Measurements from ENCODE around the gene OLFML2B.

The OLFML2B gene

GRCh38 chr1:161953256-161953920, 70.3 kb downstream of the OLFML2B start:
- no peaks in the 10 kb centered on the region for H3K27me3 Mint-ChIP-seq
- H3K4me3 Mint-ChIP-seq, result no peak overlapping the region
- peak overlapping the region in 1 of 2 donors; percentile 35 for H3K27ac Mint-ChIP-seq
- ATAC-seq (replicated peaks) (no peak), DNase-seq (no peak)
- no peaks in the 10 kb centered on the region for H3K9me3 Mint-ChIP-seq
- no peaks in the 10 kb centered on the region for H3K36me3 Mint-ChIP-seq (ENCODE audit: insufficient read depth)
- peaks cover 12 to 15% of the 10 kb centered on the region in 2 donors for H3K4me1 Mint-ChIP-seq (ENCODE audit: low read depth in 2 of 2)

- no peak overlapping the region for H3K4me3 Mint-ChIP-seq
- no peak overlapping the region for H3K27ac Mint-ChIP-seq
- DNase-seq, result no peak
- no peaks in the 10 kb centered on the region for H3K9me3 Mint-ChIP-seq
- ATAC-seq (replicated peaks), result no peak
- H3K36me3 Mint-ChIP-seq (ENCODE audit: insufficient read depth), result peaks cover 3% of the 10 kb centered on the region
- no peaks in the 10 kb centered on the region for H3K27me3 Mint-ChIP-seq
- peaks cover 12 to 15% of the 10 kb centered on the region in 2 donors for H3K4me1 Mint-ChIP-seq (ENCODE audit: low read depth in 2 of 2)
These were observed 71.0 kb downstream of the OLFML2B start for GRCh38 chr1:161952607-161953172.

- no peaks in the 10 kb centered on the region for H3K9me3 Mint-ChIP-seq
- H3K27ac Mint-ChIP-seq, result no peak overlapping the region
- peaks cover 12 to 15% of the 10 kb centered on the region in 2 donors for H3K4me1 Mint-ChIP-seq (ENCODE audit: low read depth in 2 of 2)
- H3K4me3 Mint-ChIP-seq, result no peak overlapping the region
- peaks cover 4% of the 10 kb centered on the region for H3K36me3 Mint-ChIP-seq (ENCODE audit: insufficient read depth)
- DNase-seq (no peak), ATAC-seq (replicated peaks) (no peak)
- H3K27me3 Mint-ChIP-seq, result no peaks in the 10 kb centered on the region
These were observed 72.0 kb downstream of the OLFML2B start for GRCh38 chr1:161951646-161952045.

- H3K36me3 Mint-ChIP-seq (ENCODE audit: insufficient read depth), result peaks cover 4% of the 10 kb centered on the region
- no peak overlapping the region for H3K4me3 Mint-ChIP-seq
- H3K4me1 Mint-ChIP-seq (ENCODE audit: low read depth in 2 of 2), result peaks cover 12 to 15% of the 10 kb centered on the region in 2 donors
- H3K27ac Mint-ChIP-seq, result no peak overlapping the region
- ATAC-seq (replicated peaks) (no peak), DNase-seq (no peak)
- H3K9me3 Mint-ChIP-seq, result no peaks in the 10 kb centered on the region
- H3K27me3 Mint-ChIP-seq, result no peaks in the 10 kb centered on the region
These were observed 73.3 kb downstream of the OLFML2B start for GRCh38 chr1:161950377-161950776.

- H3K4me1 Mint-ChIP-seq (ENCODE audit: low read depth in 2 of 2), result peaks cover 12 to 13% of the 10 kb centered on the region in 2 donors
These were observed 74.1 kb downstream of the OLFML2B start for GRCh38 chr1:161949548-161949947.

GRCh38 chr1:161948435-161948834, 75.2 kb downstream of the OLFML2B start:
- H3K27ac Mint-ChIP-seq, result no peak overlapping the region
- no peak overlapping the region for H3K4me3 Mint-ChIP-seq
- no peaks in the 10 kb centered on the region for H3K27me3 Mint-ChIP-seq
- H3K9me3 Mint-ChIP-seq, result no peaks in the 10 kb centered on the region
- peaks cover 9% of the 10 kb centered on the region for H3K36me3 Mint-ChIP-seq (ENCODE audit: insufficient read depth)
- H3K4me1 Mint-ChIP-seq (ENCODE audit: low read depth in 2 of 2), result peaks cover 6 to 9% of the 10 kb centered on the region in 2 donors
- DNase-seq (no peak), ATAC-seq (replicated peaks) (no peak)

More at GRCh38 chr1:161949548-161949947, 74.1 kb downstream of the OLFML2B start:
- H3K27ac Mint-ChIP-seq, result no peak overlapping the region
- no peaks in the 10 kb centered on the region for H3K9me3 Mint-ChIP-seq
- H3K36me3 Mint-ChIP-seq (ENCODE audit: insufficient read depth), result peaks cover 4% of the 10 kb centered on the region
- H3K27me3 Mint-ChIP-seq, result no peaks in the 10 kb centered on the region
- DNase-seq, result no peak
- no peak for ATAC-seq (replicated peaks)
- no peak overlapping the region for H3K4me3 Mint-ChIP-seq

- peak overlapping the region in 1 of 2 donors; percentile 35 for H3K27ac Mint-ChIP-seq
- H3K4me1 Mint-ChIP-seq (ENCODE audit: low read depth in 2 of 2), result peaks cover 3 to 5% of the 10 kb centered on the region in 2 donors
- ATAC-seq (replicated peaks), result no peak
- no peaks in the 10 kb centered on the region for H3K27me3 Mint-ChIP-seq
- DNase-seq, result no peak
- H3K36me3 Mint-ChIP-seq (ENCODE audit: insufficient read depth), result peaks cover 10% of the 10 kb centered on the region
- H3K4me3 Mint-ChIP-seq, result no peak overlapping the region
- H3K9me3 Mint-ChIP-seq, result no peaks in the 10 kb centered on the region
These were observed 77.3 kb downstream of the OLFML2B start for GRCh38 chr1:161946071-161946987.

- H3K27ac Mint-ChIP-seq, result peak overlapping the region in 1 of 2 donors; percentile 35
- no peaks in the 10 kb centered on the region for H3K27me3 Mint-ChIP-seq
- peaks cover 3 to 5% of the 10 kb centered on the region in 2 donors for H3K4me1 Mint-ChIP-seq (ENCODE audit: low read depth in 2 of 2)
- H3K4me3 Mint-ChIP-seq, result no peak overlapping the region
- no peaks in the 10 kb centered on the region for H3K9me3 Mint-ChIP-seq
- DNase-seq, result no peak
- no peak for ATAC-seq (replicated peaks)
- peaks cover 10% of the 10 kb centered on the region for H3K36me3 Mint-ChIP-seq (ENCODE audit: insufficient read depth)
These were observed 78.2 kb downstream of the OLFML2B start for GRCh38 chr1:161945306-161946060.

GRCh38 chr1:161944381-161944780, 79.3 kb downstream of the OLFML2B start:
- Mint-ChIP-seq H3K4me3 (no peak overlapping the region), H3K27ac (no peak overlapping the region), H3K27me3 (no peaks in the 10 kb centered on the region), H3K4me1 (ENCODE audit: low read depth in 2 of 2) (peaks cover 2 to 3% of the 10 kb centered on the region in 2 donors), H3K36me3 (ENCODE audit: insufficient read depth) (peaks cover 10% of the 10 kb centered on the region), H3K9me3 (no peaks in the 10 kb centered on the region)
- ATAC-seq (replicated peaks) (no peak), DNase-seq (no peak)

GRCh38 chr1:161943737-161944136, 79.9 kb downstream of the OLFML2B start:
- DNase-seq, result no peak
- Mint-ChIP-seq H3K4me3 (no peak overlapping the region), H3K27ac (no peak overlapping the region), H3K9me3 (no peaks in the 10 kb centered on the region), H3K27me3 (no peaks in the 10 kb centered on the region), H3K36me3 (ENCODE audit: insufficient read depth) (peaks cover 10% of the 10 kb centered on the region), H3K4me1 (ENCODE audit: low read depth in 2 of 2) (peaks cover 2 to 3% of the 10 kb centered on the region in 2 donors)
- ATAC-seq (replicated peaks), result no peak

- ATAC-seq (replicated peaks) (no peak), DNase-seq (no peak)
- H3K27me3 Mint-ChIP-seq, result no peaks in the 10 kb centered on the region
- H3K4me3 Mint-ChIP-seq, result no peak overlapping the region
- H3K9me3 Mint-ChIP-seq, result no peaks in the 10 kb centered on the region
- H3K4me1 Mint-ChIP-seq (ENCODE audit: low read depth in 2 of 2), result peaks cover 2 to 3% of the 10 kb centered on the region in 2 donors
- peaks cover 6% of the 10 kb centered on the region for H3K36me3 Mint-ChIP-seq (ENCODE audit: insufficient read depth)
- H3K27ac Mint-ChIP-seq, result no peak overlapping the region
These were observed 81.8 kb downstream of the OLFML2B start for GRCh38 chr1:161941726-161942436.

- H3K4me1 Mint-ChIP-seq (ENCODE audit: low read depth in 2 of 2), result peaks cover 3 to 4% of the 10 kb centered on the region in 2 donors
- ATAC-seq (replicated peaks) (no peak), DNase-seq (no peak)
- H3K36me3 Mint-ChIP-seq (ENCODE audit: insufficient read depth), result peaks cover 6% of the 10 kb centered on the region
- no peaks in the 10 kb centered on the region for H3K27me3 Mint-ChIP-seq
- no peak overlapping the region for H3K27ac Mint-ChIP-seq
- no peaks in the 10 kb centered on the region for H3K9me3 Mint-ChIP-seq
- H3K4me3 Mint-ChIP-seq, result no peak overlapping the region
These were observed 82.6 kb downstream of the OLFML2B start for GRCh38 chr1:161940866-161941591.

All from effector memory CD8-positive, alpha-beta T cell (primary cell).